Hematopoietic multipotent progenitor cell treated with erythropoietin and hydrocortisone succinate and interleukin-3 and kit ligand, for 6 days (in vitro differentiated cells): ENCODE data around the gene ATG7.
"Not testable (repeated sequence)": the region's sequence is repeated elsewhere in the genome, so short reads cannot be mapped to it uniquely, and the experiment has no call there.

Experiments used
- DNase-seq: peaks from one replicate; pipeline ENCODE4 v3.0.0-alpha.2; 2015

ATG7 gene

DNA sequence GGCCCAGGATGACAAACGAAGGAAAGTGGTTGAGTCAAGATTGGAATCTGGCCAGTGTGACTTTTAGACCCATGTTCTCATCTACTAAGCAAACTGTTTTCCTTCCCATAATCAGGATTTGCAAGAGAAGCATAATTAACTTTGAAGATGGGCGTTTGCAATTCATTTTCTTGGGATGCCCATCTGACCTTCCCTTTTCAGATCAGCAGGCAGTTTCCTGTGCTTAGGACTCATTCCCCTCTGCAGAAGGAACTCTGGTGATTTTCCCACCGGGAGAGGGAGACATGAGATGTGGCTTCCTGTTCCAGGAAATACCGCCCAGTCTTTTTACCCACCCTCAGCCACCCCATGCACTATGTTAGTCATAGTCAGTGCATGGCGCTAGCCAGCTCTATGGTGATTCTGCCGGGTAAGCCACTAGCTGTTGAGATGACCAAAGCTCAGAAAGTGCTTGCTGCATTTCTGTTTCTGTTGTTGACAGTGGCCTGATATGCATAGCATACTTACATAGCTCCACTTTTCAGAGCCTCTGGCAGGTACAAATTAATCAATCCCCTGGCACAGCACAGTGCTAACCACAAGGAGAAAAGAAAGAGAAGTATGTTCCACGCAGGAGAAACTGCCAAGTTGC, 242.1 kb downstream of the ATG7 start:
- DNase-seq = peak; percentile 28

DNA sequence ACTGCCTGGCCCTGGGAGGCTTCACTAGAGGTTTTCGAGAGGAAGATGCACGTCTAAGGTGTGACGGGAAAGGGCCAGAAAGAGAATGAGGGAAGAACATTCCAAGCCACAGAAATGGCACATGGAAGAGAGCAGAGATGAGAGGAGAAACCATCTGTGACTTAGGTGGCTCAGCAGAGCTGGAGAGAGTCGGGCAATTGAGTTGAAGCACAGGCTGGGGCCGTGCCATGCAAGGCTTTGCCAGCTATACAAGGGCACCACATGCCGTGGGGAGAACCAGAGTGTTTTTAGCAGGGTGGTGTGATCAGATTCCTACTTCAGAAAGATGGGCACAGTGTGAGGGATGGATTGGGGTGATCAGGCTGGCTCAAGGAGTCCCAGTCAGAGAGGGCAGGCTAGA, 245.4 kb downstream of the ATG7 start:
- no peak for DNase-seq

DNA sequence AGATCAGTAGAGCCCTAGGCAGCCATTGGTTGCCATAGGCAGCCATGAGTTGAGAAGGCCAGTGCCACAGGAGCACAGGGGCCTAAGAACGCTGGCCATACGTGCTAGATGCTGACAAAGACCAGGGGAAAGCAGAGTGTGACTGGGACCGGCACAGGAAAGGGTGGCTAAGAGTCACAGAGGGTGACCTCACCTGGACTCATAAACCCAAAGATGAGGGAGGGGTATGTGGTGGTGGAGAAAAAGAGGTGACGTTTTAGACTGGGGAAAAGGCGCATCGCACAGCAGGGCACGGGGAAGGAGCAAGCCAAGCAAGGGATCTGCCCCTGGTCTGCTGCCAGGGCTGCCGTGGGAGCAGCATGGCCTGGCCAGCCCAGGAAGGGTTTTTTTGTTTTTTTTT, 249.0 kb downstream of the ATG7 start:
- DNase-seq = no peak

- DNase-seq = no peak
These were observed 250.2 kb downstream of the ATG7 start for GRCh38 chr3:11522398-11522715.

DNA sequence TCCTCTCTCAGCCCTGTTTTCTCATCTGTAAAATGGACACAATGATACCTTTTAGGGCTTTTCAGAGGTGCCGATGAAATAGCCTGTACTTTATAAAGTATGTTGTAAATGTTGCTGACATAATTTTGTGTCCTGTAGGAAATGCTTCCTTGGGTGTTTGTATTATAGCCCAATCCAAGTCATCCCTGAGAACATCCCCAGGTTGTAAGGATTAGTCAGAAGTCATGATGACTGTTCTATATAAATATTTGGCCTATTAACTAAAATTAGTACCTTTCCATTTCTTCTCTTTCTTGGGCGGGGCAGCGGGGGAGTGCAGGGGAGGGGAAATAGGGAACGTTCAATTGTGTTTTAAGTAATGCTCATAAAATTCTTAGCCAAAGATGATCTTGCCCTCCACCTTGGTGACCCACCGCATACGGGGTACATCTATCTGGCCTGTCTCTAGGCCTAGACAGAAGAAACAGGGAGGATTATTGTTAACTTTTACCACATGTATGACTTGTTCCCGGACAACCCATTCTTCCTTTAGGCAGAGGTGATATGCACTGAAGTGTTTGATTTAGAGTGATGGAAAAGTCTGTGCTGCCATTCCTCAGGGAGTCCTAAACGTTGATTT, 250.9 kb downstream of the ATG7 start:
- no peak for DNase-seq

- DNase-seq = no peak
These were observed 251.4 kb downstream of the ATG7 start for GRCh38 chr3:11523572-11524101.

DNA sequence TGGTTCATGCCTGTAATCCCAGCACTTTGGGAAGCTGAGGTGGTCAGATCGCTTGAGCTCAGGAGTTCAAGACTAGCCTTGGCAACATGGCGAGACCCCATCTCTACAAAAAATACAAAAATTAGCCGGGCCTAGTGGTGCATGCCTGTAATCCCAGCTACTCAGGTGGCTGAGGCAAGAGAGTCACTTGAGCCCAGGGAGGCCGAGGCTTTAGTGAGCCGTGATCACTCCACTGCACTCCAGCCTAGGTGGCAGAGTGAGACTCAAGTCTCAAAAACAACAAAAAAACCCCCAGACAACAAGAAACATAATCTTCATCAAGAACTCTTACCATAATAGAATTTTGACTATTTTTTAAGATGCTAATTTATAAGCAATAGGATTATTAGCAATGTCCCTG, 253.9 kb downstream of the ATG7 start:
- not testable (repeated sequence) for DNase-seq

DNA sequence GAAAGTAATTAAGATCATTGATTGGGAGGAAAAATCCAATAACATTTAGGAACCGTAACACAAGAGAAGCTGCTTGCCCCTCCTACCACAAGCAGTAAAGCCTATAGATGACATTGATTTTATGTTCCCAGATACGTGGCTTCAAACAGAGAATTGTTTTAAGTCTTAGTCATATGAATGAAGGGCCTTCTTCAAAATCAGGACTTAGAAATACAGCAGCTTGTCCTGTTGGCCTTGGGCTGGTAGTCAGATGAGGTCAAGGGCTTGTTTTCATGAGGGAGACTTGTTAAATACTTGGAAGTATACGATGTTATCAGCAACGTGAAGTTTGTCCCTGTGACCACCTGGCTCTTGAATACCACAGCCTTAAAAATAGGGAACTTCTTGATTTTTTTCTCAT, 257.1 kb downstream of the ATG7 start:
- no peak for DNase-seq

GRCh38 chr3:11530153-11530721, 258.0 kb downstream of the ATG7 start:
- DNase-seq = no peak

DNA sequence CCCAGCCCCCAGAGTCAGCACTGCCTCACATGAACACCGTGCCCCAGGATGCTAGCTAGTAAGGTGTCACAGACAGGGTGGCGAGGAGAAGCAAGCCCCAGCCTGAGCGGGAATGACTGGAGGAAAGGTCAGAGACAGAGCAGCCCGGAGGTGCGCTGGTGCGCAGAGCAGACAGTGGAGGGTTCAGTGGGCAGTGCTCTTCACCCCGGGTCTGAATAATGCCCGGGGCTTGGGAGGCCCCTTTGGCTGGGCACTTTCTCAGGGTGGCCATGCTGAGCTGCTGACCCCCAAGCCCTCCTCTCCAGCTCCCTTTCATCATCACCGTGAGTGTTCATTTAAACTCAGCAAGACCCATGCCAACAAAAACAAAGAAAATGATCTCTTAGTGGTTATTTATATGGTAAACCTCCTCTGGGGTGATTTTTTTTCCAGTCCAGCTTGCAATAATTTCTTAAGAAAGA, 260.8 kb downstream of the ATG7 start:
- no peak for DNase-seq

- DNase-seq = no peak
These were observed 262.0 kb downstream of the ATG7 start for GRCh38 chr3:11534011-11534792.

DNA sequence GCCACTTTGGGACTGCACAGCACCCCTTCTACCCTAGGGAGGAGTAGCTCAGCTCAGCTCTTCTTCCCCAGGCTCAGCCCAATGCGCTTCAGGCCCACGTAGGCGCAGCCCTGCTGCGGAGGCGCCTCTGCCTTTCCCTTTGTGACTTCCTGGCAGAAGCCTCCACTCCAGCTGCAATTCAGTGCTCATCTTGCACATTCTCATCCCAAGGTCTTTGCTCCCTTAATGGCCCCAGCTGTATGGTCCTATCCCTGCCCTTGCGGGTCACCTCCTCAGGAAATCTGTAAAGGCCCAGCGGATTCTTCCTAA, 262.6 kb downstream of the ATG7 start:
- no peak for DNase-seq

DNA sequence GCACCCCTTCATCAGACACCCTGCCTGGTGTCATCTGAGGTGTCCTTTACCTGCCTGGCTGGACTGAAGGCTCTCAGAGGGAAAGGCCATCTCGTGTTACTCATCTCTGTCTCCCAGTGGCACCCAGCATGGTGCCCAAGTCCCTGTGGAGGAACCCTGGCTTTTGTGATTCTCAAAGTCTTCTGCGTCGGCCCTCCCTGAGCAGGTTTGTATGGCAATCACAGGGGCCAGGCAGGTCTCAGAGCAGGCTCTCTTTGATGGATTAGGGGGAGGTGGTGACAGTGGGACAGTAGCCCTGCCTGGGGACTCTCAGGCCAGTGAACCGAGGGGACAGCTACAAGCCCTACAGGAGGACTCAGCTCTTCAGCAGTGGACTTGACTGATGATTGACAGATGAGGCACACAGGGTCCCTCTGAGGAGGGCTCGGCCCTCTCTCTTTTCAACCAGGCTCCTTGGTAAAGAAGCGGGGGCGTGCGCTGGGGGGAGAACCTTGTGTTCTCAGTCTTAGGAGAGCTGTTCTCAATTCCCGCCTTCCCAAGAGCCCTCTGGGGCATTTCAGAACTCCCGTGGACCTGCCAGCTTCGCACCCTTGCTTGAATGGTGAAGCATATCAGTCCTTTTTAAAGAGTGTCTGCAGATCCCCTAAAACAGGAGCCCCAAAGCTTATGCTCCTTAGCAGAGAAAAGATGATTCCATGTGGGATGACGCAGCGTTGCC, 263.2 kb downstream of the ATG7 start:
- no peak for DNase-seq

DNA sequence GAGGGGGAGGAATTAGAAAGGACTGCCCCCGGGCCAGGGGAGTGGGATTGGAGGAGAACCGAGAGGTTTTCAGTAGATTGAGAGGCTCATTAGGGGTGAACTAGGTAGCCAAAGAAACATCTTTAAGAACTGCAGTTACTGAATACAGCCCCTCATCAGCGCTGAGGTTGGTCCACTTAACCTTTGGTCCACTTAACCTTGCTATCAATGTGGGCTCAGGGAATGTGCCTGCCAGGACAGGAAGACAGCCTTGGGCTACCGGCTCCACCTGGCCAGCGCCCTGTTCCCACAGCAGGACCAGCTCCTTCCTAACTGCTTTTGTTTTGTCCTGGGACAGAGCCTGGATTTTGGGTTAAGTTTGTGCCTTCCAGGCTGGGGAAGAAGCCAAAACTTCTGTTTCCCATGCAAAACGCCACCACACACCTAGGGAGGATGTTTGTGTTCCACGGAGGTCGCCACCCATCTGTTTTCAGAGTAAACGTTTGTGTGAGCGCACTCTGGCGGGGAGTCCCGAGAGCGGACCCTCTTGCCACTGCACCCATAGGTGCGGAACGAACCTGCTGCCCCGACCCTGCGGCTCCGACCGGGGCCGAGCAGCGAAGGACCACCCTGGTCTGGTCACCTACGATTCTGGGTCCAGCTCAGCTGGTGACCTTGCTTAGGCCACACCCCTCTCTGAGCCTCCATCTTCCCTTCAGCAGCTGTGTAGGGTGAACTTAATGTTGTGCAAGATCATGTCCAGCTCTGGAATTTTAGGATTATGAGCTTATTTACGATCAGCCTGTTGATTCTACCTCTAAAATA, 264.1 kb downstream of the ATG7 start:
- DNase-seq = no peak

GRCh38 chr3:11536936-11537612, 264.9 kb downstream of the ATG7 start:
- DNase-seq = no peak

- no peak for DNase-seq
These were observed 266.4 kb downstream of the ATG7 start for GRCh38 chr3:11538581-11538980.

GRCh38 chr3:11539218-11539617, 267.0 kb downstream of the ATG7 start:
- DNase-seq = no peak

DNA sequence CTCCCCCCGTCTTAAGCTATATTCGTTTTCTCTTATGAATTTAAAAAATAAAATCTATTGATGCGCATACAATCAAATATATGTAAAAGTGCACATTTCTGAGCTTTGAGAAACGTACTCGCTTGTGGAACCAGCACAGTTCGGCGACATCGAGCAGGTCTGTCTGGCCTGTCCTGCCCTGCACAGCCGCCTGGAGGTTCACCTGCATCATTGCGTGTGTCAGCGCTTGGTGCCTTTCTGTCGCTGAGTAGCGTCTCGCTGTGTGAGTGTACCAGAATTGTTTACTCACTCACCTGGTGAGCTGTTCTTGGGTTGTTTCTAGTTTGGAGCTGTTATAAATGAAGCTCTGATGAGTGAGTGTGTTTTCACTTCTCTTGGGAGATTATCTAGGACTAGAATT, 267.5 kb downstream of the ATG7 start:
- DNase-seq = no peak

- no peak for DNase-seq
These were observed 269.4 kb downstream of the ATG7 start for GRCh38 chr3:11541321-11542303.

DNA sequence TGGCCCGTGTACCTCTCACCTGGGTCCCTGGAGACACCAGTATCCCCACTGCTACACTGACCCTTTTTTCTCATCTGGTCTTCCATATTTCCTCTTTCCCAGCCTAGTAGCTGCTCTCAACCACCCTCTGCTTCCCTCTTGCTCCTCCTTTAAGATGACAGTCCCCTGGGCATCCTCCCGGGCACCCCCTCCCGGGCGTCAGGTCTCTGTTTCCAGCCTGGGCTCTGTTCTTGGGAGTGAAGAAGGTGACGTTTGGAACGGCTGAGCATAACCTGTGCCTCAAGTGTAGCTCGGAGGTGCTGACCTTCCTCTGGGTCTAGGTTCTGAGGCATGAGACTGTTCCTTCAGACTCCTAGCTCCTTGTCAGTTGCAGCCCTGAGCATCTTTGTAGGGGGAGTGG, 270.4 kb downstream of the ATG7 start:
- no peak for DNase-seq
